ENCODE results near the gene OSBPL10.

OSBPL10 gene

DNA sequence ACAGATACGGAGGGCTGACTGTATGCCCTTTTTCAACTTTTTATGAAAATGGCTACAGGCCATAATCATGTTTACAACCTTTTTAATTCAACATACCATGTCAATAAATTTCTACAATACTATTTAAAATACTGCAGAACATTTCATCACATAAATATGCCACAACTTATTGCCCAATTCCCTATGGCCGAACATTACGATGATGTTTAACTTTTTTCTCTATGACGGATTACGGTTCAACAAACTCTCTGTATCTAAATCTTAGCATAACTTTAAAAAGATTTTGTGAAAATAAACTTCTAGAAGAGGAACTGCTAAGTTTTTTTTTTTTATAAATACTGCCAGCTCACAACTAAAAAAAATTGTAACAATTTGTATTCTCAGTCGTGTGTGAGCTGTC lies 220.4 kb downstream of the OSBPL10 start:
- 0 out of 2 replicates have a peak, but pooled peaks cover 3% of the 10 kb centered on the region for H3K4me1 ChIP-seq (ENCODE audit: insufficient read depth, low read length)
- no peaks in the 10 kb centered on the region for H3K27me3 ChIP-seq (ENCODE audit: insufficient read depth, low read length)
- H3K9ac ChIP-seq (ENCODE audit: low read depth, low read length) = no peak overlapping the region
- no peak overlapping the region for H3K27ac ChIP-seq (ENCODE audit: low read length)
- 0 out of 2 replicates have a peak, but pooled peaks cover 4% of the 10 kb centered on the region for H3K9me3 ChIP-seq (ENCODE audit: insufficient read depth, low read depth, low read length)
- H3K4me3 ChIP-seq (ENCODE audit: low read length) = no peak overlapping the region
- no peaks in the 10 kb centered on the region for H3K36me3 ChIP-seq (ENCODE audit: insufficient read depth, low read depth, low read length)

DNA sequence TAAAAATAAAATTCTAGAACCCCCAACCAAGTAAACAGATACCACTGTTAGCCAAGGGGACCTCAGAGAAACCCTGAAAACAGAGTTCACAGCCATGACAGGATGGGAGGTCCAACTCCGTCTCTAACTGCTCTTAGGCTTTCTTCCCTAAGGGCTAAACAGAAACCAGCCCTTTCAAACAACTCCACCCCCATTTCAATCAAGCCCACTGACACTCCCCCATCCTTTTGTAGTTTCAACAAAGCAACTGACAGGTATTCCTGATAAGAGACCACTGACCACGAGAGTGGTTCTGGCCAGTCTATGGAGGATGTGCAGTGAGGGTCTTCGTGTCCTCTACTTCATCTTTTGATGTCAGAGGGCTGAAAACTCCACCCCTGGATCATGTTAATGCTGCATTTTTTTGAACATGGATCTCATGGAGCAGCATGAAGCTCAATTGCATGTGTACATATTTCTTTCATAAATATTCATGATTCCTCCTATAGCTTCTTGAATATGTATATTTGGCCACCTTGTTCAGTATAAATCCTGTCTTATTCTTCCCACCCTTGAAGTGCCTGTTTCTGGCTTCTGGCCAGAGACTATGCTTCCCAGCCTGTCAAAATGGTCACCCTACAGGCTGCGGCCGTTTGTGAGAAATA lies 222.6 kb downstream of the OSBPL10 start:
- H3K27me3 ChIP-seq (ENCODE audit: insufficient read depth, low read length) = no peaks in the 10 kb centered on the region
- H3K4me3 ChIP-seq (ENCODE audit: low read length) = no peak overlapping the region
- H3K27ac ChIP-seq (ENCODE audit: low read length) = no peak overlapping the region
- 0 out of 2 replicates have a peak, but pooled peaks cover 4% of the 10 kb centered on the region for H3K9me3 ChIP-seq (ENCODE audit: insufficient read depth, low read depth, low read length)
- no peak overlapping the region for H3K9ac ChIP-seq (ENCODE audit: low read depth, low read length)
- H3K4me1 ChIP-seq (ENCODE audit: insufficient read depth, low read length) = 0 out of 2 replicates have a peak, but pooled peaks cover 3% of the 10 kb centered on the region
- H3K36me3 ChIP-seq (ENCODE audit: insufficient read depth, low read depth, low read length) = no peaks in the 10 kb centered on the region

DNA sequence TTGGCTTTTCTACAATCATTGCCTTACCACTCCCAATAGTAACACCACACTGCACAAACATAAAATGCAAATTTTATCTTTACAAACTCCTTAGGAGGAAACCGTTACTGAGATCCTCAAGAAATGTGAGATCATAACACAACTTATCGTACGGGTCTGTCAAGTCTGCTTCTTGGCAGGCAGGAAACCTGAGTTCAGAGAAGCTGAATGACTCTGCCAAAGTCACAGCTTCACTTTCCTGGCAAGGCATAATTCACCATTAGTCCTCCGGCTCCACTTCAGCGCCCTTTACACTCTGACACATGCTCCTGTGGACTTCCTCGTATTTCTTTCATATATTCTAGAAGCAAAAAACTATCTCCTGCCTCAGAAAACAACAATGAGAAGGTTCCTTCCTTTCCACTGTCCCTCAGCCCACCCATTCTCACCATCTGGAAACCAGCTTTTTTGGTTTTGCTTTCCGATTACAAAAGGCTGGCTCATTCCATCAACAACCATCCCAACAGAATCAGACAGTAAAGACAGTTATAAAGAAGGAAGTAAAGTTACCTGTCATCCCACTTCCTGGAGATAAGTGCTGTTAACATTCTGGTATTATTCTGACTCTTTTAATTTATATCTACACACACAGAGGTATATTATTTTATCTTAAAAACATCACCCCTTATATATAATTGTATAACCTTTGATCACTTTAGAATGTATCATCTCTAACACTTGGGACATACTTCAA lies 225.0 kb downstream of the OSBPL10 start:
- H3K9ac ChIP-seq (ENCODE audit: low read depth, low read length) = no peak overlapping the region
- H3K4me1 ChIP-seq (ENCODE audit: insufficient read depth, low read length) = peaks cover 3% of the 10 kb centered on the region; the same call in 1 of the 2 replicates
- H3K27ac ChIP-seq (ENCODE audit: low read length) = no peak overlapping the region

DNA sequence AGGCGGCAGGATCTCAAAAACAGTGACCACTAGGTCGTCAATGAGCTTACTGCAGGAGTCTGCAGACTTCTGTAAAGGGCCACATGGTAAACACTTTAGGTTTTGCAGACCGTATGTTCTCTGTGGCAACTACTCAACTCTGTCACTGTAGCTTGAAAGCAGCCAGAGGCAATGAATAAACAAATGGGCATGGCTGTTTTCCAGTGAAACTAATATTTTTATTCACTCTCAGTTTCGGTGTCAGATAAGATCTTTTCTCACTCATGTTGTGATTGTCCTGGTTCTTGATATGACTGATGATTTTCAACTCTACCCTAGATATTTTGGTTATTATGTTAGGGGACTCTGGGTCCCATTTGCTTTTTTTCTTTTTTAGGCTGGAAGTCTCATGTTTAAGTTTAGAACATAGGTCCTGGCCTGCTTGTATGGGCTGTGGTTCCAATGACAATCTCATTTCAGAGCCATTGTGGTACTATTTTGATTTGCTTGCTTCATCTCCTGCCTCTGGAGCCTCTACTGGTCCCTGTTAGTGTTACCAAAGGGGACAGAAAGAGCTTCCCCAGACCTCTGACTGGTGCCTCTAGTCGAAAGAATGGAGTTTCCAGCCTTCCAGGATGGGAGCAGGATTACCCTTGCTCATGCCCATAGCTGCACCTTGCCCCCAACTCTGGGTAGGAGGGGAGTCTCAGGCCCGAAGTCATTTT lies 226.3 kb downstream of the OSBPL10 start:
- 0 out of 2 replicates have a peak, but pooled peaks cover 4% of the 10 kb centered on the region for H3K9me3 ChIP-seq (ENCODE audit: insufficient read depth, low read depth, low read length)
- no peak overlapping the region for H3K27ac ChIP-seq (ENCODE audit: low read length)
- H3K4me3 ChIP-seq (ENCODE audit: low read length) = no peak overlapping the region
- H3K9ac ChIP-seq (ENCODE audit: low read depth, low read length) = no peak overlapping the region
- no peaks in the 10 kb centered on the region for H3K27me3 ChIP-seq (ENCODE audit: insufficient read depth, low read length)
- H3K4me1 ChIP-seq (ENCODE audit: insufficient read depth, low read length) = peaks cover 3% of the 10 kb centered on the region; the same call in 1 of the 2 replicates
- H3K36me3 ChIP-seq (ENCODE audit: insufficient read depth, low read depth, low read length) = no peaks in the 10 kb centered on the region

More for the DNA sequence above, 225.0 kb downstream of the OSBPL10 start:
- no peaks in the 10 kb centered on the region for H3K27me3 ChIP-seq (ENCODE audit: insufficient read depth, low read length)
- 0 out of 2 replicates have a peak, but pooled peaks cover 4% of the 10 kb centered on the region for H3K9me3 ChIP-seq (ENCODE audit: insufficient read depth, low read depth, low read length)
- H3K36me3 ChIP-seq (ENCODE audit: insufficient read depth, low read depth, low read length) = no peaks in the 10 kb centered on the region
- H3K4me3 ChIP-seq (ENCODE audit: low read length) = no peak overlapping the region

DNA sequence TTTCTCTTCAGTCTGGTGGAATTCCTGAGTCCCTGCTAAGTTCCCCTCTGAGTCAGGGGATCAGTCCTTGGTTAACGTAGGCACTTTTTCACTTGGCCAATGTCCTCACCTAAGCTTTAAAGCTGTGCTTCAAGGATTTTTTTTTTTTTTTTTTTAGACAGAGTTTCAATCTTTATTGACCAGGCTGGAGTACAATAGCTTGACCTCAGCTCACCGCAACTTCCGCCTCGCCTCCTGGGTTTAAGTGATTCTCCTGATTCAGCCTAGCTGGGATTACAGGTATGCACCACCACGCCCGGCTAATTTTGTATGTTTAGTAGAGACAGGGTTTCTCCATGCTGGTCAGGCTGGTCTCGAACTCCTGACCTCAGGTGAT lies 228.0 kb downstream of the OSBPL10 start:
- peaks cover 2% of the 10 kb centered on the region; the same call in 1 of the 2 replicates for H3K4me1 ChIP-seq (ENCODE audit: insufficient read depth, low read length)
- no peaks in the 10 kb centered on the region for H3K27me3 ChIP-seq (ENCODE audit: insufficient read depth, low read length)
- no peaks in the 10 kb centered on the region for H3K36me3 ChIP-seq (ENCODE audit: insufficient read depth, low read depth, low read length)
- H3K9me3 ChIP-seq (ENCODE audit: insufficient read depth, low read depth, low read length) = no peaks in the 10 kb centered on the region
- H3K9ac ChIP-seq (ENCODE audit: low read depth, low read length) = no peak overlapping the region
- H3K4me3 ChIP-seq (ENCODE audit: low read length) = no peak overlapping the region
- no peak overlapping the region for H3K27ac ChIP-seq (ENCODE audit: low read length)

DNA sequence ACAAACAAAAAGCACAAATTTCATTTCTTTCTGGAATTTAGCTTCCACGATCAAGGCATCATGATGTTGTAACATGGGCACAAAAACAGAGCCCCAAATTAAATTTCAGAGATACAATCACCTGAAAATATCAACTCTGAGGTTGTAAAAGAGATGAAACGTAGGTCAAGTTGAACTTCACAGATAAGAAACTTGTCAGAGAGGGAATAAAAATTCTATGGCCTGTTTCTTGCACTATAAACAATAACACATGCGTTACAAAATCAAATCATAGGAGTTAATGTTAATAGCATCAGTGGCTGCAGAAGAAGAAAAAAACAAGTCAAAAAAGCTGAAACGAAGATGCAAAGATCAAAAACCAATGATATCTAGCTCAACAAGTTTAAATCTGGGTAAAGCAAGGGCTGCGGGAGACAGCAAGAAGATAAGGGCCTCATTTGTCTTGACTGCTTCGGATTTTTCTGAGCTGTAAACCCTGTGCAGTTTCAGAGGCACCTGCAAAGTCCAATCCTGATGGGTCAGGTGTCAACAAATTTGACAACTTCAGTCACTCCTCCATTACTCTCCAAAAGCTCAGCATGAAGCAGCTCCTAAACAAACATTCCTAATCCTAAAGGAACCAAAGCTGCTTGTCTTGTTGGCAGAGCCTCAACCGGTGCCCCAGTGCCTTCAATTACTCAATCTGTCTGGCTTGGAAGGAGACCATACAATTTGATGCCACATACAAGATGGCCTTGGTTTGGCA lies 228.6 kb downstream of the OSBPL10 start:
- no peaks in the 10 kb centered on the region for H3K27me3 ChIP-seq (ENCODE audit: insufficient read depth, low read length)
- H3K9me3 ChIP-seq (ENCODE audit: insufficient read depth, low read depth, low read length) = no peaks in the 10 kb centered on the region
- no peak overlapping the region for H3K4me3 ChIP-seq (ENCODE audit: low read length)
- no peaks in the 10 kb centered on the region for H3K36me3 ChIP-seq (ENCODE audit: insufficient read depth, low read depth, low read length)
- H3K4me1 ChIP-seq (ENCODE audit: insufficient read depth, low read length) = no peaks in the 10 kb centered on the region; the same call in 1 of the 2 replicates
- H3K27ac ChIP-seq (ENCODE audit: low read length) = no peak overlapping the region
- no peak overlapping the region for H3K9ac ChIP-seq (ENCODE audit: low read depth, low read length)

DNA sequence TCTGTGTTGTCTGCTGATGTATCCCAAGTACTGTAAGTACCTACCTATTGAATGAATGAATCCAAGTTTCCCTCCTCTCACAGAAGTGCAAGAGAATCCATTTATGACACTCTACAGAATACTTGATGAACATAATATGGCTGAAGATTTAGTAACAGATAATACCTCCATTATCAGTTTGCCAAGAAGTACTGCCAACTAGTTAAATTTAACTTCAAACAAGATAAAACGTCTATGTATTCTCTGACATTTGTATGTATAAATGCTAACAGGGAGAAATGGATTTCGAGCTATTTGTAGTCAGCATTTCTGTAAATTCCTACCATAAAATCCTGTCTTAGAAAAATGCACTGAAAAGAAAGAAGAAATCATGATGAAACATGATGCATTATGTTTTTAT lies 230.7 kb downstream of the OSBPL10 start:
- Histone ChIP-seq H3K27ac (ENCODE audit: low read length) (no peak overlapping the region), H3K9me3 (ENCODE audit: insufficient read depth, low read depth, low read length) (no peaks in the 10 kb centered on the region), H3K9ac (ENCODE audit: low read depth, low read length) (no peak overlapping the region), H3K36me3 (ENCODE audit: insufficient read depth, low read depth, low read length) (peaks cover 4% of the 10 kb centered on the region; the same call in 1 of the 2 replicates), H3K4me3 (ENCODE audit: low read length) (no peak overlapping the region), H3K4me1 (ENCODE audit: insufficient read depth, low read length) (no peaks in the 10 kb centered on the region; the same call in 1 of the 2 replicates), H3K27me3 (ENCODE audit: insufficient read depth, low read length) (no peaks in the 10 kb centered on the region)

DNA sequence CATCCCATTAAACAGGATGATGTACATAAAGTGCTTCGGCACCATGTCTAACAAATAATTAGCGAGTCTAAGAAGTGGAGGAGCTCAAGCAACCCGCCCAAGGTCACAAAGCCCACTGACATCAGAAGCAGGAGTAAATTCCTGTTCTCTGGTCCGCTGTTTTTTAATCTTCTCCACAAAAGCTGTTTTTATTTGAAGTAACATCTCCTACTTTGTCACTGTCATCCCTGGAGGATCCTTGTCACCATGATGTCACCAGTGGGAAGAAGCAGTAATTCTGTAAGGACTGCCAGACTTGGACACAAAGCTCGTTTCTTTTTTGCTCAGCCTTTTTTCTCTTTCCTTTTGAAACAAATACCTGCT lies 232.1 kb downstream of the OSBPL10 start:
- H3K4me3 ChIP-seq (ENCODE audit: low read length) = no peak overlapping the region
- H3K9me3 ChIP-seq (ENCODE audit: insufficient read depth, low read depth, low read length) = no peaks in the 10 kb centered on the region
- no peaks in the 10 kb centered on the region; the same call in 1 of the 2 replicates for H3K4me1 ChIP-seq (ENCODE audit: insufficient read depth, low read length)
- H3K27me3 ChIP-seq (ENCODE audit: insufficient read depth, low read length) = no peaks in the 10 kb centered on the region
- H3K36me3 ChIP-seq (ENCODE audit: insufficient read depth, low read depth, low read length) = peaks cover 4% of the 10 kb centered on the region; the same call in 1 of the 2 replicates
- no peak overlapping the region for H3K9ac ChIP-seq (ENCODE audit: low read depth, low read length)
- no peak overlapping the region for H3K27ac ChIP-seq (ENCODE audit: low read length)

DNA sequence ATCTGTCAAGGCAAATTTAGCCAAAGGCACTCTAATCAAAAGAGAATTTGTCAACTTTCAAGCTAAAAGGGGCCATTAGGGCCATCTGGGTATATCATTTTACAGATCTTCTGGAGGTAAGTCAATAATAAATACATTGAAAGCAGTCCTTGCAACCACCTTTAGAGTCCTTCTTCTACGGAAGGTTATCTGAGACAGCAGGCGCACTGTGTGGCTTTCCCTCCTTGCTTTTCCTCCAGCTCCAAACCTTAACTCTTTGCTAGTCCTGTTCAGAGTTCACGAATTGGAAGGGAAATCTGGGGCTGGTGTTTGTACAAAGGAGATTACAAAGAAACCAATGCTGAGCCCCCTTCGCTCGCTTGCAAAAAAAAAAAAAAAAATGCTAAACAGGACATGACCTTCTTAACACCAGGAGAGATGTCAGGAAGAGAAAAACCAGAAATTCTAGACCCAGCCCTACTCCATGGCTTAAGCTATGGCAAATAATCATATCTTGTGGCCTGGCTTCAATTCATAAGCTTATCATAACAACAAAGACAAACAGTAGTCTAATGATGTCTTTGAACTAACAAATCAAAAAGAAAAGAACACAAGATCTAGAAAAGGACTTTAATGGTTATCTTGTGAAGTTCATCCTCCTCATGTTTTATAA lies 232.7 kb downstream of the OSBPL10 start:
- no peak overlapping the region for H3K27ac ChIP-seq (ENCODE audit: low read length)
- no peak overlapping the region for H3K4me3 ChIP-seq (ENCODE audit: low read length)
- no peaks in the 10 kb centered on the region; the same call in 1 of the 2 replicates for H3K4me1 ChIP-seq (ENCODE audit: insufficient read depth, low read length)
- H3K27me3 ChIP-seq (ENCODE audit: insufficient read depth, low read length) = no peaks in the 10 kb centered on the region
- no peak overlapping the region for H3K9ac ChIP-seq (ENCODE audit: low read depth, low read length)
- H3K36me3 ChIP-seq (ENCODE audit: insufficient read depth, low read depth, low read length) = peaks cover 4% of the 10 kb centered on the region; the same call in 1 of the 2 replicates
- H3K9me3 ChIP-seq (ENCODE audit: insufficient read depth, low read depth, low read length) = no peaks in the 10 kb centered on the region

DNA sequence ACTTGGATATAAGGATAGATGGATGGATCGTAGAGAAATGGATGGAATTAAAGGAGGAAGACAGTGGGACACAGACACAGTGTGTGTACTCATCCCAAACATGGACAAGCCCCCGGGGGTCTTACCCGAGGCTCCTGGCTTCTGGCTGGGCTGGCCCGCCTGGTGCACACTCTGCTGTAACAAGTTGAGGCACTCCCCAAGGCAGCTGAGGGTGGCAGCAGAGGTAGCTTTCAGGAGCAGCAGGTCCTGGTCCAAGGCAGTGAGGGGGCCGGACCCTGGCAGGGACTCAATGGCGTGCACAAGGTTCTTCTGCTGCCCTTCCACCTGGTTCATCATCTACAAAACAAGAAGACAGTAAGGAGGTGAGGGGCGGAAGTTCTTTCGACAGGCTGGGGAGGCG lies 233.3 kb downstream of the OSBPL10 start:
- no peaks in the 10 kb centered on the region; the same call in 1 of the 2 replicates for H3K4me1 ChIP-seq (ENCODE audit: insufficient read depth, low read length)
- no peak overlapping the region for H3K9ac ChIP-seq (ENCODE audit: low read depth, low read length)
- H3K36me3 ChIP-seq (ENCODE audit: insufficient read depth, low read depth, low read length) = peaks cover 4% of the 10 kb centered on the region; the same call in 1 of the 2 replicates

DNA sequence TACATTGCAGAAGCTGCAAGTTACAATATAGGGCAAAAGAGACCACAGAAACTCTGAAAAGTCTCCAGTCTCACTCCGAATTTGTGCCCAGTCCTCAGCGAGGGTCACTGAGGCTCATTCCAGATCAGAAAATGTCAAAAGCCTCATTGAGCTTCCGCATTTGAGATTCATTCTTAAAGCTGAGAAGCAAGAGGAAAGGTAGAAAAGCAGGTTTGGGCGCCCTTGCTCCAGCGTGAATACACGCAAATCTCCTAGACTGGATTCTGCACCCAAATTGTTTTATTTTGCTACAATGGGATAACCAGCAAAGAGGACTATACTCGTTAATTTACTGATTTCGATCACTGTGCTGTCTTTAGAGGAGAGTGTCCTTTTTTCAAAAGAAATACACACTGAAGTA lies 236.1 kb downstream of the OSBPL10 start:
- Histone ChIP-seq H3K4me3 (ENCODE audit: low read length) (no peak overlapping the region), H3K9ac (ENCODE audit: low read depth, low read length) (no peak overlapping the region), H3K4me1 (ENCODE audit: insufficient read depth, low read length) (no peaks in the 10 kb centered on the region), H3K27ac (ENCODE audit: low read length) (no peak overlapping the region), H3K36me3 (ENCODE audit: insufficient read depth, low read depth, low read length) (peaks cover 4% of the 10 kb centered on the region; the same call in 1 of the 2 replicates), H3K9me3 (ENCODE audit: insufficient read depth, low read depth, low read length) (no peaks in the 10 kb centered on the region), H3K27me3 (ENCODE audit: insufficient read depth, low read length) (no peaks in the 10 kb centered on the region)

More for the DNA sequence above, 233.3 kb downstream of the OSBPL10 start:
- Histone ChIP-seq H3K27me3 (ENCODE audit: insufficient read depth, low read length) (no peaks in the 10 kb centered on the region), H3K27ac (ENCODE audit: low read length) (no peak overlapping the region), H3K4me3 (ENCODE audit: low read length) (no peak overlapping the region), H3K9me3 (ENCODE audit: insufficient read depth, low read depth, low read length) (no peaks in the 10 kb centered on the region)

All from iPS-20b (cell line).